Measurements from ENCODE around the gene TIMM10. TPM values are rescaled to one million over a fixed set of nuclear protein-coding genes. Genes with fewer than 3 reads are reported as not detected.

The TIMM10 gene
- total RNA-seq, 2 donors from 2014 or later = 56.4 to 125 TPM

Other genes with a start within 250 kb of the TIMM10 start
- 10 to 100 TPM in 1 of 2 donors, 1 to 10 TPM in 1; 4.1 to 13.6 TPM for gene TNKS1BP1, start 205.8 kb downstream of the TIMM10 start, total RNA-seq
- gene SSRP1, start 194.9 kb downstream of the TIMM10 start, total RNA-seq = 100 to 1,000 TPM in 1 of 2 donors, 10 to 100 TPM in 1; 92.1 to 171 TPM
- gene P2RX3, start 192.4 kb downstream of the TIMM10 start, total RNA-seq = not detected
- not detected for gene PRG3, start 149.6 kb downstream of the TIMM10 start, total RNA-seq
- 1 to 10 TPM; 2.2 to 6.2 TPM for gene PRG2, start 140.1 kb downstream of the TIMM10 start, total RNA-seq
- 100 to 1,000 TPM; 346 to 386 TPM for gene SLC43A3, start 103.6 kb downstream of the TIMM10 start, total RNA-seq
- under 1 TPM; 0.22 to 0.82 TPM for gene RTN4RL2, start 70.2 kb downstream of the TIMM10 start, total RNA-seq
- gene SLC43A1, start 15.1 kb downstream of the TIMM10 start, total RNA-seq = 10 to 100 TPM in 1 of 2 donors, 1 to 10 TPM in 1; 9.1 to 20.0 TPM
- gene SMTNL1, start 6.8 kb upstream of the TIMM10 start, total RNA-seq = not detected
- gene UBE2L6, start 36.9 kb upstream of the TIMM10 start, total RNA-seq = 100 to 1,000 TPM in 1 of 2 donors, 10 to 100 TPM in 1; 69.2 to 110 TPM
- gene SERPING1, start 66.9 kb upstream of the TIMM10 start, total RNA-seq = not detected
- gene YPEL4, start 119.2 kb upstream of the TIMM10 start, total RNA-seq = 1 to 10 TPM in 1 of 2 donors, not detected in 1; 1.5 TPM
- 10 to 100 TPM; 16.6 to 24.1 TPM for gene CLP1, start 127.0 kb upstream of the TIMM10 start, total RNA-seq
- gene ZDHHC5, start 137.4 kb upstream of the TIMM10 start, total RNA-seq = 10 to 100 TPM; 58.2 to 79.9 TPM
- gene MED19, start 181.5 kb upstream of the TIMM10 start, total RNA-seq = 10 to 100 TPM; 10.9 to 12.3 TPM
- gene TMX2, start 181.8 kb upstream of the TIMM10 start, total RNA-seq = 10 to 100 TPM; 40.3 to 75.7 TPM
- gene SELENOH, start 210.7 kb upstream of the TIMM10 start, total RNA-seq = 100 to 1,000 TPM; 149 to 175 TPM
- gene BTBD18, start 221.1 kb upstream of the TIMM10 start, total RNA-seq = not detected
- gene CTNND1, start 231.0 kb upstream of the TIMM10 start, total RNA-seq = 10 to 100 TPM in 1 of 2 donors, 1 to 10 TPM in 1; 4.6 to 12.5 TPM